HG02852 (cell line): ENCODE data around the gene PPM1K.

Source experiments
- ATAC-seq: cut with Tn5 transposase; IDR thresholded peaks from one replicate; pipeline ENCODE4 v1.9.1; 2021; ENCODE audit warnings: mild to moderate bottlenecking, moderate library complexity; ENCODE audit not compliant: unreplicated experiment

PPM1K gene

DNA sequence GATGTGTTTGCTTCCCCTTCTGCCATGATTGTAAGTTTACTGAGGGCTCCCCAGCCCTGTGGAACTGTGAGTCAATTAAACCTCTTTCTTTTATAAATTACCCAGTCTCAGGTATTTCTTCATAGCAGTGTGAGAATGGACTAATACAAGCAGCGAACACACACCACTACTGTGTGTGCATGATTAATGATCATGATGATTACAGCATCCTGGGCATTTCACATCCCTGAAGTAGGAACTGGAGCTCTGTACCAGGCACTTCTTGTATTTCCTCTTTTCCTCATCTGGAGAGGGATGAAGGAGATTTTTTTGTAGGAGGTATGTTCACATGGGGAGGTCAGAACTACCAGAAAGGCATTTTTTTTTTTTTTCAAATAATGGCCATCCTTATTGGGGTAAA lies 60.8 kb downstream of the PPM1K start:
- ATAC-seq: no peak

DNA sequence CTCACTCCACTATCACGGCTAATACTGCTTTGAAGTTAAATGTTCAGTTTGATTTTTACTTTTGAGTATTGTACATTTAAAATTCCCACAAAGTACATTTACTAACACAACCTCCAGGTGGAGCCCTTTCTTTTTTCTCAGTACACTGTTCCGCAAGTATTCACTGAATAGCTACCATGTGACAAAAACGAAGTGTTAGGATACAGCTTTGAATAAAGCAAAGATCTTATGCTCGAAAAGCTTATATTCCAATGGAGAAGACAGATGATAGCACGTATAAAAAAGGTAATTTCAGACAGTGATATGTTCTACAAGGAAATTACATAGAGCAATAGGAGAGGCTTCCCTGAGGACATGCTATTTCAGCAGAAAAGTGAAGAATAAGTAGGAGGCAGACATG lies 65.3 kb downstream of the PPM1K start:
- ATAC-seq: peak; percentile 73

GRCh38 chr4:88217169-88217568 lies 67.2 kb downstream of the PPM1K start:
- ATAC-seq: no peak

DNA sequence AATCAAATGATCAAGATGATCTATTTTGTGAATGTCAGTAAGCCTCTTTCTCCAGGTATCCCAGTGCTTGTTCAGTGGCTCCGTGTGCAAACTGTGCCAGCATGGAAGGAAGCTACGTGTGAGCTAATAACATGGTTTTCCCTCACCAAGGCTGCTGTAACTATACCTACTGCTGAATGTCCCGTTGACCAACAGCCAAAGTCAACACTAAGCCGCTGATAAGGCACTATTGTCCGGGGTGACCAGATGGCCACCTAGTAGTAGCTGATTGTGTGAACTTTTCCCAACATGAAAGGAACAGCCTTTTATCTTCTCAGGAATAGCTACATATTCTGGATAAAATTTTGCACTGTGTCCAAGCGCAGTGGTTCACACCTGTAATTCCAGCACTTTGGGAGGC lies 68.0 kb downstream of the PPM1K start:
- no peak for ATAC-seq

- ATAC-seq: no peak
These were observed 69.0 kb downstream of the PPM1K start for GRCh38 chr4:88215351-88215750.

GRCh38 chr4:88212253-88212561 lies 72.2 kb downstream of the PPM1K start:
- ATAC-seq: no peak

GRCh38 chr4:88211473-88212252 lies 72.7 kb downstream of the PPM1K start:
- ATAC-seq: peak; percentile 59

- ATAC-seq: no peak
These were observed 76.2 kb downstream of the PPM1K start for GRCh38 chr4:88208156-88208555.
